Transverse colon (tissue), 4 donors: ENCODE data around the gene TNNI2. TPM values are rescaled to one million over a fixed set of nuclear protein-coding genes. Genes with fewer than 3 reads are reported as not detected.

Experiments used
- DNase-seq: peaks from one replicate; pipeline ENCODE4 v3.0.0-alpha.2; 2019
- H3K27ac ChIP-seq, 4 donors: fragments of 200-600 bp; sonication (generic); 2 replicates each; pipeline ENCODE4 v1.5.1; 2016 to 2018; ENCODE audit warnings: inconsistent platforms in 4 of 4
- H3K27me3 ChIP-seq: fragments of 200-600 bp; sonication (generic); 2 replicates; pipeline ENCODE4 v1.5.1; 2017; ENCODE audit warnings: inconsistent platforms
- H3K36me3 ChIP-seq, 4 donors: fragments of 200-600 bp; sonication (generic); 2 replicates each; pipeline ENCODE4 v1.5.1; 2017 to 2019; ENCODE audit warnings: inconsistent platforms in 4 of 4
- H3K4me1 ChIP-seq, 4 donors: fragments of 200-600 bp; sonication (generic); 2 replicates each; pipeline ENCODE4 v1.5.1; 2017 to 2020; ENCODE audit warnings: inconsistent platforms in 4 of 4
- H3K4me3 ChIP-seq, 4 donors: fragments of 200-600 bp; sonication (generic); 1 replicate in 1 of 4; 2 replicates in 3 of 4; pipeline versions ENCODE4 v1.5.1 to v1.6.1; 2017 to 2019; ENCODE audit warnings: inconsistent platforms in 4 of 4
- H3K9me3 ChIP-seq, 2 donors: fragments of 200-600 bp; sonication (generic); 2 replicates each; pipeline ENCODE4 v1.5.1; 2017 to 2019; ENCODE audit warnings: inconsistent platforms in 2 of 2
- EP300 ChIP-seq: sonication (generic); formaldehyde crosslinking; IDR thresholded peaks from one replicate; pipeline ENCODE4 v1.6.1; 2017; ENCODE audit warnings: antibody characterized with exemption, low read depth
- POLR2A ChIP-seq: fragments of 450-650 bp; IDR thresholded peaks from one replicate; pipeline ENCODE4 v1.6.1; 2016; ENCODE audit warnings: antibody characterized with exemption, mild to moderate bottlenecking, moderate library complexity
- POLR2AphosphoS5 ChIP-seq, 3 donors: sonication (generic); formaldehyde crosslinking; IDR thresholded peaks; one replicate each; pipeline ENCODE4 v1.6.1; 2016; ENCODE audit warnings: antibody characterized with exemption in 3 of 3
- WGBS, 2 donors: methylation state at CpG; one replicate each; pipeline ENCODE4 v1.1.5; 2018; ENCODE audit warnings: low coverage in 1 of 2; 5-methylcytosine and 5-hydroxymethylcytosine counted together
- in situ Hi-C, 4 donors: fragments of 200-750 bp; cut with MboI; loops; one replicate each; pipeline versions ENCODE4 v1.15.0 to v1.15.1; 2017; ENCODE audit warnings: low sequenced_read_pairs in 3 of 4, low pct_ligation_motif_present in 1 of 4, low pct_unique_long_range_greater_than_20kb in 1 of 4
- intact Hi-C: fragments of 100-400 bp; cut with DNase I; formaldehyde crosslinking; loops from one replicate; pipeline ENCODE4 v1.15.1; 2023; ENCODE audit warnings: low total_unique reads
- total RNA-seq, 4 donors: library from RNA; depleted of rRNA; stranded (reverse); fragments of >200 nt; gene quantifications; one replicate each; pipeline ENCODE4 v1.1.0, GENCODE V29; 2016
- TF ChIP-seq, protein P1 (sequence below), 5 experiments: fragments of 200-600 bp in 3 of 5; fragments of 450-650 bp in 2 of 5; sonication (generic) in 3 of 5; IDR thresholded peaks; 1 replicate in 2 of 5; 2 replicates in 3 of 5; pipeline ENCODE4 v1.5.1; 2016 to 2017; ENCODE audit warnings: antibody characterized with exemption in 5 of 5, inconsistent platforms in 3 of 5, mild to moderate bottlenecking in 2 of 5, moderate library complexity in 1 of 5

TNNI2 gene
- total RNA-seq, 4 donors from 2014 or later = 3.5 to 35.9 TPM; not detected in 2

DNA sequence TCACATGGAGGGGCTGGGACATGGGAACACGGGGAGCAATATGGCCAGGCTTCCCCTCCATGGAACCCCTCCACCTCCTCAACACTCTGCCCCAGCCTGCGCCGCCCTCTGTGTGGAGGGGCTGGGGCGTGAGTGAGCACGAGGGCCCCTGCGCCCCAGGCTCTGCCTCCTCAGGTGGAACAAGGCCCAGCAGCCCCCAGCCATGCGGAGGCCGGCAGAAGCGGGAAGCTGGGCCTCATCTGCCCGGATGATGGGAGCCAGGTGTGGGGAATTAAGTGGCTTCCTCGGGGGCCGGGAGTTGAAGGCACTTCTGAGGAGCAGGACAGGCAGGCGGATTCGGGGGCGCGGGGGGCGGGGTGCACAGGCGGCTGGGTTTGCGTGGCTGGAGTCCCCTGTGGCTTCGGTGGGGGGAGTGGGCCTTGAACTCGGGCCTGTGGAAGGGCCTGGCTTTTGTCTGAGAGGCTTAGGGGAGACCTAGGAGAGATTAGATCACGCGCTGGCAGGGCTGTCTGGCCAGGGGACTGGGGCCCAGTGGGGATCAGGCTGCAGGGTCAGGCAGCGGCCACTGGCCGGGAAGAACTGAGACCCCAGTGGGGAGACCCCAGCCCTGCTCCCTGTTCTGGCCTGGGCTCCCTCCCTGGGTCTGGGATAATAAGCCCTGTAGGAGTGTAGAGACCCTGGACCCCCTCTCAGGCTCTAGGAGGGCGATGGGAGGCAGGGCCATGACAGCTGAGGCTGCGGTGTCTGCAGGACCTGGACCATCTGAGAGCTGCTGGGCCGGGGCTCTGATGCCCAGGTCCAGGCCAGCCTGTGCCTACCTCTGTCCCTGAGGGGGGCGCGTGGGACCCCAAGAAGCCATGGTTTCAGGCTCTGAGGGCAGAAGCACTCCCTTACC, 39.6 kb downstream of the TNNI2 start:
- no peaks in the 10 kb centered on the region for H3K36me3 ChIP-seq
- H3K4me3 ChIP-seq = no peak overlapping the region
- DNase-seq = no peak
- peaks cover 0 to 66% (median 17%) of the 10 kb centered on the region in 4 donors for H3K4me1 ChIP-seq
- intact Hi-C loops (no loop called here), in situ Hi-C loops (no loop called here)
- no peaks in the 10 kb centered on the region for H3K9me3 ChIP-seq
- no peak for TF ChIP-seq EP300
- TF ChIP-seq POLR2A = no peak
- TF ChIP-seq, protein P1, sequence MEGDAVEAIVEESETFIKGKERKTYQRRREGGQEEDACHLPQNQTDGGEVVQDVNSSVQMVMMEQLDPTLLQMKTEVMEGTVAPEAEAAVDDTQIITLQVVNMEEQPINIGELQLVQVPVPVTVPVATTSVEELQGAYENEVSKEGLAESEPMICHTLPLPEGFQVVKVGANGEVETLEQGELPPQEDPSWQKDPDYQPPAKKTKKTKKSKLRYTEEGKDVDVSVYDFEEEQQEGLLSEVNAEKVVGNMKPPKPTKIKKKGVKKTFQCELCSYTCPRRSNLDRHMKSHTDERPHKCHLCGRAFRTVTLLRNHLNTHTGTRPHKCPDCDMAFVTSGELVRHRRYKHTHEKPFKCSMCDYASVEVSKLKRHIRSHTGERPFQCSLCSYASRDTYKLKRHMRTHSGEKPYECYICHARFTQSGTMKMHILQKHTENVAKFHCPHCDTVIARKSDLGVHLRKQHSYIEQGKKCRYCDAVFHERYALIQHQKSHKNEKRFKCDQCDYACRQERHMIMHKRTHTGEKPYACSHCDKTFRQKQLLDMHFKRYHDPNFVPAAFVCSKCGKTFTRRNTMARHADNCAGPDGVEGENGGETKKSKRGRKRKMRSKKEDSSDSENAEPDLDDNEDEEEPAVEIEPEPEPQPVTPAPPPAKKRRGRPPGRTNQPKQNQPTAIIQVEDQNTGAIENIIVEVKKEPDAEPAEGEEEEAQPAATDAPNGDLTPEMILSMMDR (IDR thresholded peaks at IDR 0.05) = no peak
- TF ChIP-seq POLR2AphosphoS5 (IDR thresholded peaks at IDR 0.05) = no peak
- 83% methylated on average over 23 of the region's 30 CpGs; no CpG with 5 or more reads in 1 of the 2 donors for WGBS, 2 donors
- no peaks in the 10 kb centered on the region for H3K27me3 ChIP-seq
- H3K27ac ChIP-seq = peak overlapping the region; percentile 60 to 74 (median 67)

DNA sequence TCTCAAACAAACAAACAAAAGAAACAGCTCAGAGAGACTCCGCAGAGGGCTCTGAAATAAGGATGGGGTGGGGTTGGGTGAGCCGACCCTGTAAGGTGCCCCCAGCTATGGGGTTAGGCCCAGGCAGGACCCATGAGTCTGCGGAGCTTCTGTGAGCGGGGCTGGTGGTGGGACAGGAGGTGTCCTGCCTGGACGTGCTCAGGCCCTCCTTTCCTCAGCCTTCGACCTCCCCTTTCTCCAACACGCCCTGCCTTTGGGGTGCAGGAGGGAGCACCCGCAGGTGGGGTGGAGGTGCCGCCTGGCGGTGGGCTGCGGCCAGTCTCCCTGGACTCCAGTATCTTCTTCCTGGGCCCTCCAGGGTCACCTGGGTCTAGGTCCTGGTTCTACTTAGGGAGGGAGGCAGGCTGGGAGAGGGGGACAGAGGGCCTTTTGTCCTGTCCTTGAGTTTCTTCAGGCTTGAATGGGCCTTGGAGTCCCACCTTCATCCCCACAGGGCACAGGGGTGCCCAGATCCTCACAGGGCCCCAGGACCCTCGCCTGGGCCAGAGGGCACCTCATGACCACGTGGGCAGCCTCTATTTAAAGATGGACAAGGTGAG, 40.7 kb downstream of the TNNI2 start:
- peak overlapping the region; percentile 60 to 74 (median 67) for H3K27ac ChIP-seq
- DNase-seq = no peak
- no peaks in the 10 kb centered on the region for H3K9me3 ChIP-seq
- no peak overlapping the region for H3K4me3 ChIP-seq
- TF ChIP-seq, protein P1 (IDR thresholded peaks at IDR 0.05) = no peak
- TF ChIP-seq EP300 = no peak
- TF ChIP-seq POLR2AphosphoS5 (IDR thresholded peaks at IDR 0.05) = no peak
- no peaks in the 10 kb centered on the region for H3K36me3 ChIP-seq
- no peaks in the 10 kb centered on the region for H3K27me3 ChIP-seq
- WGBS, 2 donors = 66 to 79% methylated on average over 2 to 9 of the region's 13 CpGs
- peaks cover 0 to 66% (median 17%) of the 10 kb centered on the region in 4 donors for H3K4me1 ChIP-seq
- intact Hi-C loops = no loop called here
- in situ Hi-C loops = no loop called here

DNA sequence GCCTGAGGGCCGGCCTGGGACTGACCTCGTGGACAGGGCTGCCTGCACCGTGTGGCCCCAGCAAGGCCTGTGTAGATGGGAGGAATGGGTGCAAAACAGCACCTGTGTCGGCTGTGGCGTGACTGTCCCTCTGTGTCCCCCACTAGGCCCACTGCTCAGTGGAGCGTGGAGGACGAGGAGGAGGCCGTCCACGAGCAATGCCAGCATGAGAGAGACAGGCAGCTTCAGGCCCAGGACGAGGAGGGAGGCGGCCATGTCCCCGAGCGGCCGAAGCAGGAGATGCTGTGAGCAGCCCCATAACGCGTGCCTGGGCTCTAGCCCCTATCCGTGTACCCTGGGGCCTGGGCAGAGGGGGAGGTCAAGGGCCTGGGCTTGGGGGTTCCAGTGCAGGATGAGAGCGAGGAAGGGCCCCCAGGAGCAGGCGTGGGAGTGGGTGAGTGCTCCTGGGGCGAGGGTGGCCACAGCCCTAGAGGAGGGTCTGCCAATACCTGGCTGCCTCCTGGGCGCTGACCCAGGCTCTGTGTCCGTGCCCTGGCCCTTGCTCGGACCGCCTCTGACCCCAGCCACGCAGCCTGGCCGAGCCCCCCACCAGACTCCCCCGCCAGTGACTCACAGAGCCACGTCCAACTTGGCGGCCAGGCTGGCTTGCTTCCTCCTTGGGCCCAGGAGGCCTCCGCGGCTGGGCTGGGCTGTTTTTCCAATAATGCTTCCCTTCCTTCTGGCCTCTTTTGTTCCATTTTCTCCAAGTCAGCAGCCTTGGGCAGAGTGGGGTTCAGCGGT, 41.4 kb downstream of the TNNI2 start:
- H3K4me1 ChIP-seq = peaks cover 0 to 60% (median 17%) of the 10 kb centered on the region in 4 donors
- H3K36me3 ChIP-seq = no peaks in the 10 kb centered on the region
- in situ Hi-C loops = no loop called here
- 47 to 75% methylated on average over 3 to 28 of the region's 32 CpGs for WGBS, 2 donors
- TF ChIP-seq, protein P1 (IDR thresholded peaks at IDR 0.05) = no peak
- TF ChIP-seq EP300 (no peak), POLR2AphosphoS5 (IDR thresholded peaks at IDR 0.05) (no peak), POLR2A (no peak)
- H3K9me3 ChIP-seq = no peaks in the 10 kb centered on the region
- intact Hi-C loops = loop anchor here (5.0 kb wide), 1 partner anchor 927 kb away; no protein-coding TSS in a partner anchor
- peak overlapping the region; percentile 60 to 74 (median 67) for H3K27ac ChIP-seq
- H3K27me3 ChIP-seq = no peaks in the 10 kb centered on the region
- no peak overlapping the region for H3K4me3 ChIP-seq
- DNase-seq = no peak
